NCI-H2029 treated with DMSO at 0.1 percent for 48 hours (cell line): ENCODE measurements around the gene DRAP1.

Experiments used
- DNase-seq: peaks from one replicate; lab custom pipeline; 2025; lab: John Stamatoyannopoulos, UW

Gene DRAP1

DNA sequence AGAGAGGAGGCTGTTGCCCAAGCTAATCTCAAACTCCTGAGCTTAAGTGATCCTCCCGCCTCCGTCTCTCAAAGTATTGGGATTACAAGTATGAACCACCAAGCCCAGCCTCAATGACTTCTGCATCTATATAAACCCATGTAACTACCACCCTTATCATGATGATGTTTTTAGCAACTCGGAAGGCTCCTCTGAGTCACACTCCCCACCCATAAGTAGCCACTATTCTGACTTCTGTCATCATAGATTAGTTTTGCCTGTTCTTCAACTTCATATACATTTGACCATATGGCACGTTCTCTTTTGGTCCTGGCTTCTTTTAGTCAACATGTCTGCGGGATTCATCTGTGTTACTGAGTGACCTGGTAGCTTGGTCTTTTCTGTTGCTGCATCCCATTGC lies 12.6 kb upstream of the DRAP1 start:
- no peak for DNase-seq

- no peak for DNase-seq
Observed at GRCh38 chr11:65907878-65908277, 11.3 kb upstream of the DRAP1 start.

DNA sequence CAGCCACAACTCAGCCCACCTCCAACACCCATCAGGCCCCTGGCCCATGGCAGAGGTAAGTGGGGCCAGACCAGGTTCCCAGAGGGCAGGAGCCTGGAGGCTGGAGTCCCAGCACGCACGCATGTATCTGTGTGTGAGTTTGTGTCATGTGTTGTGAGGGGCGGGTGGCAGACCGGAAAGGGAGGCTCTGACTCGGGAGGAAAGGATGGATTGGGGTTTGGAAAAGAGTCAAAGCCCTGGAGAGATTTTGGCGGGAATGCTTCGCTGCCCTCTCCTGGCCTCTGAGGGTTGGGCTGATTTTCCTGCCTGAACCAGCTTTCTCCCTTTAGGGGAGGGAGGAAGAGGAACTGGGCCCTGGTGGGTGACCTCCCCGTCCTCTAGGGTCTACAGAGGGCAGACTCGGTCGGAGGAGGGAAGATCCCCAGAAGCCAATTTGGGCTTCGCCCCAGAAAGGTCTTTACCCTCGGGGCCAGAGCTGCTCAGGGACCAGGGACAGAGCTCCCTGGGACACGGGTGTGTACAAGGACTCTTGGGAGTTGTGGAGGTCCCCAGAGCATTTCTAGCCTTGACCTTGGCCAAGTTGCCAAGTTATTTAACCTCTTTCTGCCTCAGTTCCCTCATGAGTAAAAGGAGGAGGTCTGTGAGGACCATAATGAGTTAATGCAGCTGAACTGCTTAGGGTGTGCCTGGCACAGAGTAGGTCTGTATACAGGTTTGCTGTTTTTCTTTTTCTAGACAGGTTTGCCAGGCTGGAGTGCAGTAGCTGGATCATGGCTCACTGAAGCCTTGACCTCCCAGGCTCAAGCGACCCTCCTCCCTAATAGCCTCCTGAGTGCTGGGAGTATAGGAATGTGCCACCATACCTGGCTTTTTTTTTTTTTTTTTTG lies 7.3 kb upstream of the DRAP1 start:
- DNase-seq: no peak

DNA sequence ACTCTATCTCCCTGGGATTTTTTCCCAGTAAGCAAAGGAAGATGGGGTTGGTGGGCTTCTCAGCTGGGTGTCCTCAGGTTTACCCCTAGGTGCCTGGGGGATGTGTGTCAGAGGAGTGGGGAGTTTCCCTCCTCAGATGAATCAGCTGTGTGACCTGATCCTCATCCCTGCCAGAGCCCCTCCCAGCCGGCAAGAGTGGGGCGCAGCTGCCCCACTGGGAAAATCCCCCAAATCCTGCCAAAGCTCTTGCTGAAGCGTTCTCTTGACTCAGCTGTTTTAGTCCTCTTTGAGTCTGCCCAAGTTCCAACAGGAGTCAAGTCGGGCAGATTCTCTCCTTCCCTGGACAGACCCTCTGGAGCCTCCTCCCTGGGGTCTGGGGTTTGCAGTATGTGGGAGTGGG lies 6.4 kb upstream of the DRAP1 start:
- DNase-seq: no peak

- DNase-seq: no peak
Observed at GRCh38 chr11:65915101-65915820, 4.0 kb upstream of the DRAP1 start.

GRCh38 chr11:65915821-65916251 lies 3.4 kb upstream of the DRAP1 start:
- no peak for DNase-seq

- DNase-seq: no peak
Observed at GRCh38 chr11:65916391-65916790, 2.8 kb upstream of the DRAP1 start.

DNA sequence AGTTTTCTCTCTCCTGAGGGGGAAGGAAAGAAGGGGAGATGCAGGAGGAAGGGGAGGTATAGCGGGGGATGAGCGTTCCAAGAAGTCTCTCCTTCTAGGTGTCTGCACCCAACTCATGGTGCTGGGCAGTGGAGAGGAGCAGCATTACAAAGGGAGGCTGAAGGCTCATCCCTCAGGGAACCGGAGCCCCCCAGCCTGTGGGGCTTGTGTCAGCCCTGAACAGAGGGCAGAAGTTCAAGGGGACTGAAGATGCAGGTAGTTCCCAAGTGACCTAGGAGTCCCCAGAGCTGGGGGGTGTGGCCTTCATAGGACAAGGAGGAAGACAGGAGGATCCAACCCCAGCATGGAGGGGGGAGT lies 2.2 kb upstream of the DRAP1 start:
- DNase-seq: no peak

- DNase-seq: no peak
Observed at GRCh38 chr11:65917434-65918210, 1.6 kb upstream of the DRAP1 start.

- no peak for DNase-seq
Observed at GRCh38 chr11:65918211-65919140, 750 bp upstream of the DRAP1 start, which contains the start of gene C11orf68. TSS of gene C11orf68 (minus strand) at chr11:65919062. CDS start at chr11:65919031, 31 bp downstream.

DNA sequence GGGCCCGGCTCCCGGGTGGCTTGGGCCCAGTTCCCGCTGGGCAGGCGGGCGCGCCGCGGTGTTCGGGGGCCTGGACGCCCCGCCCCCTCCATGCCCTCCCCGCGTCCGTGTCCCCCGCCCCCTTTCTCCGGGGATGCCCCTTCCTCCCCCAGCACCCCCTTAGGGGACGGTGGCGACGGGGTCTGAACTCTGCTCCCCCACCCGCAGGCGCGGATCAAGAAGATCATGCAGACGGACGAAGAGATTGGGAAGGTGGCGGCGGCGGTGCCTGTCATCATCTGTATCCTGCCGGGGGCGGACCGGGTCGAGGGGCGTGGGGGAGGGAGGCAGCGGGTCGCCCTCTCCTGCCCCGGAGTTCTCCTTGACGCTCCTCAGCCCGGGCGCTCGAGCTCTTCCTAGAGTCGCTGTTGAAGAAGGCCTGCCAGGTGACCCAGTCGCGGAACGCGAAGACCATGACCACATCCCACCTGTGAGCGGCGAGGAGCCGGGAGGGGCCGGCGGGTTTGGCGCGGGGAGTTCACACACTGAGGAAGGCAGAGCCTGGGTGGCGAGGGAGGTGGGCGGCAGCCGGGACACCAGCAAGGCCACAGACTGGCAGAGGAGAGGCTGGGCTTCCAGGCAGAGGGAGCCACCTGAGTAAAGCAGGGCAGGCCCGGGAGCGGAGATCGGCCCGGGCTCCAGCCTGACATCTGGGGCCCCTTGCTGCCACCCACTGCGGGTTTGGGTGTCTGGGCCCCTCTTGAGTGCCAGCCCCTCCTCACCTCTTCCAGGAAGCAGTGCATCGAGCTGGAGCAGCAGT lies 546 bp downstream of the DRAP1 start:
- no peak for DNase-seq

GRCh38 chr11:65920372-65920802 lies 1.2 kb downstream of the DRAP1 start:
- DNase-seq: no peak

DNA sequence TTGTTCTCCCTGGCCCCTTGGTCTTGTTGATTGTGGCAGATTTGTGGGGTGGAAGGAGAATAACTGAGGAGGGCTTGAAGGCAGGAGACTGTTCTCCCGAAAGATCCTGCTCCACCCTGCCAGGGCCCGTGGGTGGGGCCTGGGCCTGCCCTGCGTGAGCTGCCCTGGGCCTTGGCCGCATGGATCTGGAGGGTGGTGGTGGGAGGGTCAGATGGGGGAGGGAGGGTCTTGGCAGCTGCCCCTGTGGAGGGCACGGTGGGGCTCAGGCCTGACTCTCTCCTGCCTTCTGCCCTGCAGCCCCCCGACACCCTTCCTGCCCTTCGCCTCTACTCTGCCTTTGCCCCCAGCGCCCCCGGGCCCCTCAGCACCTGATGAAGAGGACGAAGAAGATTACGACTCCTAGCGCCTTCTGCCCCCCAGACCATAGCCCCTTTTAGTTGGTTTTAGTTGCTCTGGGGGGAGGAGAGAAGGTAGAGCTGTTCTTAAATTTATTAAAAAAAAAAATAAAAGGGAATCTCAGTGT lies 1.9 kb downstream of the DRAP1 start:
- DNase-seq: no peak

- no peak for DNase-seq
Observed at GRCh38 chr11:65921876-65922275, 2.6 kb downstream of the DRAP1 start.

- no peak for DNase-seq
Observed at GRCh38 chr11:65922565-65922964, 3.3 kb downstream of the DRAP1 start.

GRCh38 chr11:65925397-65925796 lies 6.2 kb downstream of the DRAP1 start:
- DNase-seq: no peak

- no peak for DNase-seq
Observed at GRCh38 chr11:65927904-65928397, 8.7 kb downstream of the DRAP1 start.

GRCh38 chr11:65928667-65929066 lies 9.4 kb downstream of the DRAP1 start:
- no peak for DNase-seq

GRCh38 chr11:65931773-65932557 lies 12.7 kb downstream of the DRAP1 start:
- no peak for DNase-seq
